Smooth muscle cell (in vitro differentiated cells): ENCODE data around the gene MAPK13. TPM values are rescaled to one million over a fixed set of nuclear protein-coding genes. Genes with fewer than 3 reads are reported as not detected.
A peak's percentile ranks its signal among the peaks of the same experiment; 100 is the strongest.

Experiments used
- DNase-seq: peaks from one replicate; lab custom pipeline; 2025; ENCODE audit not compliant: unreplicated experiment; lab: John Stamatoyannopoulos, UW
- H2AFZ ChIP-seq: fragments of 200-600 bp; sonication (generic); 2 replicates; pipeline ENCODE4 v1.6.0; 2016; ENCODE audit warnings: antibody characterized with exemption, low read depth, mild to moderate bottlenecking
- H3F3A ChIP-seq: fragments of 200-600 bp; sonication (generic); 2 replicates; pipeline ENCODE4 v1.6.0; 2017; ENCODE audit warnings: antibody characterized with exemption, low read depth
- H3K27ac ChIP-seq: fragments of 200-600 bp; sonication (generic); 2 replicates; pipeline ENCODE4 v1.5.1; 2016; ENCODE audit warnings: low read depth, mild to moderate bottlenecking
- H3K27me3 ChIP-seq: fragments of 200-600 bp; sonication (generic); 2 replicates; pipeline ENCODE4 v1.6.1; 2016; ENCODE audit warnings: low read depth, mild to moderate bottlenecking
- H3K36me3 ChIP-seq: fragments of 200-600 bp; sonication (generic); 2 replicates; pipeline ENCODE4 v1.5.1; 2016; ENCODE audit warnings: low read depth
- H3K4me1 ChIP-seq: fragments of 200-600 bp; sonication (generic); 2 replicates; pipeline ENCODE4 v1.5.1; 2016; ENCODE audit warnings: low read depth
- H3K4me2 ChIP-seq: fragments of 200-600 bp; sonication (generic); 2 replicates; pipeline ENCODE4 v1.6.0; 2016; ENCODE audit warnings: mild to moderate bottlenecking
- H3K4me3 ChIP-seq: fragments of 200-600 bp; sonication (generic); 2 replicates; pipeline ENCODE4 v1.5.1; 2016; ENCODE audit warnings: mild to moderate bottlenecking
- H3K79me2 ChIP-seq: fragments of 200-600 bp; sonication (generic); 2 replicates; pipeline ENCODE4 v1.6.0; 2016; ENCODE audit warnings: low read depth, mild to moderate bottlenecking
- H3K9ac ChIP-seq: fragments of 200-600 bp; sonication (generic); 2 replicates; pipeline ENCODE4 v1.6.0; 2016; ENCODE audit warnings: low read depth
- H3K9me3 ChIP-seq: fragments of 200-600 bp; sonication (generic); replicated peaks from 2 replicates; pipeline ENCODE4 v1.5.1; 2016; ENCODE audit warnings: low read depth
- H4K20me1 ChIP-seq: fragments of 200-600 bp; sonication (generic); 2 replicates; pipeline ENCODE4 v1.6.0; 2016; ENCODE audit warnings: low read depth
- CTCF ChIP-seq: fragments of 200-600 bp; sonication (generic); IDR thresholded peaks from 2 replicates; pipeline ENCODE4 v1.5.1; 2017; ENCODE audit warnings: borderline replicate concordance, mild to moderate bottlenecking, antibody characterized with exemption; ENCODE audit not compliant: insufficient read depth, poor library complexity, severe bottlenecking
- WGBS: methylation state at CpG from one replicate; pipeline ENCODE4 v1.1.7; 2016; ENCODE audit warnings: low lambda C conversion rate; 5-methylcytosine and 5-hydroxymethylcytosine counted together
- polyA plus RNA-seq: library from polyadenylated mRNA; unstranded; fragments of >200 nt; fragmentation: Nextera tagmentation; extraction: Ambion mirVana; gene quantifications from 2 replicates; pipeline ENCODE4 v1.2.1, GENCODE V29; 2016
- total RNA-seq: library from RNA; depleted of rRNA; stranded (reverse); fragments of >200 nt; gene quantifications from 2 replicates; pipeline ENCODE4 v1.2.3, GENCODE V29; 2014

The MAPK13 gene
- total and polyA plus RNA-seq, 2 experiments from 2014 or later, result 8.4 to 11.3 TPM

GRCh38 chr6:36089048-36089447 lies 41.3 kb upstream of the MAPK13 start:
- Histone ChIP-seq H3K4me2 (no peak overlapping the region), H3K36me3 (peaks cover under 1% of the 10 kb centered on the region), H3K9me3 (no peaks in the 10 kb centered on the region), H3F3A (peaks cover 19% of the 10 kb centered on the region), H3K27me3 (no peaks in the 10 kb centered on the region), H2AFZ (no peak overlapping the region), H3K27ac (no peak overlapping the region), H3K9ac (no peak overlapping the region), H3K79me2 (peaks cover 4% of the 10 kb centered on the region), H4K20me1 (no peaks in the 10 kb centered on the region), H3K4me3 (no peak overlapping the region), H3K4me1 (no peaks in the 10 kb centered on the region)
- DNase-seq, result no peak
- no peak for TF ChIP-seq CTCF
- 93% methylated on average over 5 of the region's 5 CpGs for WGBS

GRCh38 chr6:36094238-36094637 lies 36.1 kb upstream of the MAPK13 start:
- Histone ChIP-seq H3K9ac (no peak overlapping the region), H2AFZ (no peak overlapping the region), H3K27ac (peak overlapping the region; percentile 47), H3F3A (peaks cover 11% of the 10 kb centered on the region), H4K20me1 (peaks cover 12% of the 10 kb centered on the region), H3K27me3 (no peaks in the 10 kb centered on the region), H3K4me3 (no peak overlapping the region), H3K36me3 (no peaks in the 10 kb centered on the region), H3K4me1 (peaks cover 8% of the 10 kb centered on the region), H3K9me3 (no peaks in the 10 kb centered on the region), H3K4me2 (no peak overlapping the region), H3K79me2 (no peaks in the 10 kb centered on the region)
- no peak for DNase-seq
- TF ChIP-seq CTCF, result no peak
- WGBS, result 96% methylated on average over 2 of the region's 2 CpGs

- peak; percentile 91 for TF ChIP-seq CTCF
- DNase-seq, result peak; percentile 36
- H3K9me3 ChIP-seq, result no peaks in the 10 kb centered on the region
- no peak overlapping the region for H2AFZ ChIP-seq
- no peaks in the 10 kb centered on the region for H3K36me3 ChIP-seq
- H4K20me1 ChIP-seq, result peaks cover 12% of the 10 kb centered on the region
- H3K9ac ChIP-seq, result no peak overlapping the region
- H3K4me3 ChIP-seq, result peak overlapping the region; percentile 6
- H3K4me2 ChIP-seq, result peak overlapping the region; percentile 52
- H3K27me3 ChIP-seq, result no peaks in the 10 kb centered on the region
- H3K27ac ChIP-seq, result peak overlapping the region; percentile 47
- 11% methylated on average over 9 of the region's 9 CpGs for WGBS
- no peaks in the 10 kb centered on the region for H3K79me2 ChIP-seq
- peaks cover 9% of the 10 kb centered on the region for H3F3A ChIP-seq
- H3K4me1 ChIP-seq, result peaks cover 14% of the 10 kb centered on the region
These were observed 35.4 kb upstream of the MAPK13 start for GRCh38 chr6:36094753-36095496.
